GM18526 (cell line): ENCODE measurements around the gene IRGQ.

Source experiments
- POLR2A ChIP-seq: IDR thresholded peaks from 3 replicates; pipeline ENCODE4 v1.6.1; 2011; ENCODE audit not compliant: insufficient read length; ENCODE audit errors: extremely low read depth

Gene IRGQ, protein sequence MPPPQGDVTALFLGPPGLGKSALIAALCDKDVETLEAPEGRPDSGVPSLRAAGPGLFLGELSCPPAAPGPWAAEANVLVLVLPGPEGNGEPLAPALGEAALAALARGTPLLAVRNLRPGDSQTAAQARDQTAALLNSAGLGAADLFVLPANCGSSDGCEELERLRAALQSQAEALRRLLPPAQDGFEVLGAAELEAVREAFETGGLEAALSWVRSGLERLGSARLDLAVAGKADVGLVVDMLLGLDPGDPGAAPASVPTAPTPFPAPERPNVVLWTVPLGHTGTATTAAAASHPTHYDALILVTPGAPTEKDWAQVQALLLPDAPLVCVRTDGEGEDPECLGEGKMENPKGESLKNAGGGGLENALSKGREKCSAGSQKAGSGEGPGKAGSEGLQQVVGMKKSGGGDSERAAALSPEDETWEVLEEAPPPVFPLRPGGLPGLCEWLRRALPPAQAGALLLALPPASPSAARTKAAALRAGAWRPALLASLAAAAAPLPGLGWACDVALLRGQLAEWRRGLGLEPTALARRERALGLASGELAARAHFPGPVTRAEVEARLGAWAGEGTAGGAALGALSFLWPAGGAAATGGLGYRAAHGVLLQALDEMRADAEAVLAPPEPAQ

DNA sequence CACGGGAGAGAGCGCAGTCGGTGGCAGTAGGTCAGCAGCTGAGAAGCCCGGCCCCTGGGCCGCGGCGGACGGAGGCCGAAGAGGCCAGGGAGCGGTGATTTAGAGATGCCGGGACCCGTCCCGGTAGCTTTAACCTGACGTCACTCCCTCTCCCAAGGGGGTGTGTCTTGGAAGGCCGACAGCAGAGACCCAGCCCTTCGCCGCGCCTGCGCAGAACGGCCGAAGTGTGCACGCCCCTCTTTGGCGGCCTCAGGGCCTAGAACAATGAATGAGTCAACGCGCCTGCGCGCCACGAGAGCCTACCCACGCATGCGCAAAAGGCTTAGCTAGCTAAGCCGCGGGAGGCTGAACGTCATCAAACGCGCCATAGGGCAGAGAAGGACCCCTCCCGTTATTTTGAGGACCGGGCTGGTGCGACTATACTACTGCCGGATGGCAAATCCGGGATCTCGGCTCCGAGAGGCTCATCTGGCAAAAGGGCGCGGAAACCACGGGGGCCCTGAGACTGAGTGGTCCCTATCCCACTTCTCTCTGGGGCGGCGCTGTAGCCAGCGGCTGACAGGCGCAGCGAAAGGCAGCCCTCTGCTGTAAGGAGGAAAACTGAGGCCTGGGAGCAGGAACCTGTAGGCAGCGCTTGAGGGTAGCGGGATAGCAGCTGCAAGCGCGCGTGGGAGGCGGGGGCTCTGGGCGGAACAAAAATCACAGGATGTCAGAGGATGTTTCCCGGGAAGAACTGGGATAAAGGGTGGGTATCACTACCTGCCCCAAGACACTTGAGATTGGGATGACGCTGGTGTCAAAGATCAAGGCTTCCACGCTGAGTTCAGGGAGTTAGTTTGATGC, at the start of gene IRGQ, which contains the start of gene ZNF576:
IRGQ (minus strand) TSS at position 136 of the 843 bp plus-strand sequence. CDS start 796 bp downstream, outside the sequence.
ZNF576 (plus strand) TSS at position 597 of the 843 bp plus-strand sequence. CDS start 514 bp downstream, outside the sequence.
- TF ChIP-seq POLR2A, result peak; percentile 68

DNA sequence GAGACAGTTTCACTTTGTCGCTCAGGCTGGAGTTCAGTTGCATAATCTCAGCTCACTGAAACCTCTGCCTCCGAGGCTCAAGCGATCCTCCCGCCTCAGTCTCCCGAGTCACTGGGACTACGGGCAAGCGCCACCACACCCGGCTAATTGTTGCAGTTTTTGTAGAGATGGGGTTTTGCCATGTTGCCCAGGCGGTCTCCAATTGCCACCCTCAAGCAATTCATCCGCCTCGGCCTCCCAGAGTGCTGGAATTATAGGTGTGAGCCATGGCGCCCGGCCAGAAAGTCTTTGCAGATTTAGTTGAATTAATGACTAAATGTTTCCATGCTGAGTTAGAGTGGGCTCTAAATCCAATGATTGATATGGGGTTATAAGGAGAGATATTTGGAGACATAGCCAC, 48.2 kb upstream of the IRGQ start:
- TF ChIP-seq POLR2A, result no peak

DNA sequence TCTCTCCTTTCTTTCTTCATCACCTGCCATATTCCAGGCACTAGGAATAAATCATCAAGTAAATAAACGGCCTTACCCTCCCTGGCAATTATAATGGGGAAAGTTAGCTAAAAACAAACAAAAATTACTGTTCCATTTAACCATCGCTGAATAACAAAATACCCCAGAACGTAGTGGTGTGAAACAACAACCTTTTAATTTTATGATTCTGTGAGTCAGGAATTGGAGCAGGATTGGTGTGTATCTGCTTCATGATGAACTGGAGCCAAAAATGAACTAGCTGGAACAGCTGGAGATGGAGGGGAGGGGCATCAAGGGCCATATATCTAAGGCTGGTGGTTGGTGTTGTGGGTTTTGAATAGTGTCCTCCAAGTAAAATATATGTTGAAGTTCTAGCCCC, 47.4 kb upstream of the IRGQ start:
- TF ChIP-seq POLR2A, result no peak

DNA sequence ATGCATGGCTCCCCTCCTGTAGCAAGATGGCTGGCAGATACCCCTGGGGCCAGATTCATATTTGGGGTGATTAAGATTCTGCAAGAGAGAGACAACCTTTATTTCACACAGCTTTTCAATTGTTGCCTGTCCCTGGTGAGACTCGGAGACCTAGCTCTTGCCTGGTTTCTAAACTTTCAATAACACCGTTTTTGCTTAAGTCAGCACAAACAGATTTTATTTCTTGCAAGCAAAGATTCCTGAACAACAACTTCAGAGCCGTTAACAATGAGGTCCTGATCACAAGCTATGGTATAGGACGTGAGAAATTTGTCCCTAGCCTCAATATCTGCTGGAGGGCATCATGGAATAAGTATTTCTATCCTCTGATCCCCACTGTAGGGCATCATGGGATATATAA, 46.6 kb upstream of the IRGQ start:
- TF ChIP-seq POLR2A, result no peak

DNA sequence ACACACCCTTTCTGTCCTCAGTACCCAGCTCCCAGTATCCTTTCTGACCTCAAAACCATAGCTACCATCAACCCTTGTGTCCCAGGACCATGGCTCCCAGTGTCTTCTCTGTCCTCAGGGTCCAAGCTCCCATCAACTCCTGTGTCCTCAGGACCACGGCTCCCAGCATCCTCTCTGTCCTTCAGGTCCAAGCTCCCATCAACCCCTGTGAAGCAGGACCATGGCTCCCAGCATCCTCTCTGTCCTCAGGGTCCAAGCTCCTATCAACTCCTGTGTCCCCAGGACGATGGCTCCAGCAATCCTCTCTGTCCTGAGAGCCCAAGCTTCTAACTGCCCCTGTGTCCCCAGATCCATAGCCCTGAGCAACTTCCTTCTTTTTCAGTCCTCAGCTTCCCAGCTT, 45.4 kb upstream of the IRGQ start:
- TF ChIP-seq POLR2A, result no peak

DNA sequence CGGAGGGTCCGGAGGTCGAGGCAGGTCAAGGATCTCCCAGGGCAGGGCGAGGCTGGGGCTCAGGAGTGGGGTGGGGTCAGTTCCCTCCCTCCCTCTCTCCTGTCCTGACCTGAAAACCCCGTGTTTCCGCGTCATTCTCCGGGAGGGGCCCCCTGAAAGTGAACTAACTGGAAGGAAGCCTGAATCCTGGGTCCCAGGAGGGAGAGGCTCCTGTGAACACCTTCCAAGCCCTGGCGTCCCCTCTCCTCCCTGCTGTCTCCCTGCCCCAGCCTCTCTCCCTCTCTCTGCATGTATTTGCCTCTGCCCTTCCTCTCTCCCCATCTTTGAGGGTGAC, 44.5 kb upstream of the IRGQ start:
- TF ChIP-seq POLR2A, result no peak

DNA sequence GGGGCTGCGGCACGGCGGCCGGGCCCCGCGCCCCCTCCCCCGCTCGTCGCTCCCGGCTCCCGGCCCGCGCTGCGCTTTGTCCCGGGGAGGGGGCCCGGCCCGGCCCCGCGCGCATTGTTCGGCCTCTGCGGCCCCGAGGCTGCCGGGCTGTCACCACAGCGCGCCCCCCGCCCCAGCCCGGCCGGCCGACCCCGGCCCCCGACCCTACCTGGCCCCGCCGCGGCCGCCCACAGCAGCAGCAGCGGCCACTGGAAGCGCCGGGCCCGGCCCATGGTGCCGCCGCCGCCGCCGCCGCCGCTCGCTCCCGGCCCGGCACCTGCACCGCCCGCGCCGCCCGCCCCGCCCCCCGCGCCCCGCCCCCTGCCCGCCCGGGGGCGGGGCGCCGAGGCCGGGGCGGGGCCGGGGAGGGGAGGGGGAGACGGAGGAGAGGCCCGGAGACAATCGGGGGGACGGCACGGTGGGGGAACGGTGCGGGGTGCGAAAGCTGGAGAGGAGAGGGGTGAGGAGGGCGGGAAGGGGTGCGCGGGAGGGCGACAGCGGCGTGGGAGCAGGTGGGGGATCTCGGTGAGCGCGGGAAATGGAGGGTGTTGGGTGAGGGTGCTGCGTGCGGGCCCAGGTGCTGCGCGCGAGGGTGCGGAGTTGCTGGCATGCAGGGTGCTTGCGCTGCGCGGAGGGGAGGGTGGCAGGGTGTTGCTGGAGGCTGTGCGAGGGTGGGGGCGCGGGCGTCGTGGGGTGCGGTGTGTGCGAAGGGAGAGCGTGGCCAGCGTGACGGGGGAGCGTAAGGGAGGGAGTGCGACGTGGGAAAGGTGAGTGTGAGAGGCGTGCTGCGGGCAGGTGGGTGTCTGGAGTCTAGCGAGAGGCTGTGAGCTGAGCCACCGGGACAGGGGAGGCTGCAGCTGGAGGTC, 43.8 kb upstream of the IRGQ start, which contains the start of gene CADM4:
CADM4 (minus strand) TSS at position 332 of the 905 bp plus-strand sequence; CDS start at position 272, 60 bp downstream.
- TF ChIP-seq POLR2A, result no peak

DNA sequence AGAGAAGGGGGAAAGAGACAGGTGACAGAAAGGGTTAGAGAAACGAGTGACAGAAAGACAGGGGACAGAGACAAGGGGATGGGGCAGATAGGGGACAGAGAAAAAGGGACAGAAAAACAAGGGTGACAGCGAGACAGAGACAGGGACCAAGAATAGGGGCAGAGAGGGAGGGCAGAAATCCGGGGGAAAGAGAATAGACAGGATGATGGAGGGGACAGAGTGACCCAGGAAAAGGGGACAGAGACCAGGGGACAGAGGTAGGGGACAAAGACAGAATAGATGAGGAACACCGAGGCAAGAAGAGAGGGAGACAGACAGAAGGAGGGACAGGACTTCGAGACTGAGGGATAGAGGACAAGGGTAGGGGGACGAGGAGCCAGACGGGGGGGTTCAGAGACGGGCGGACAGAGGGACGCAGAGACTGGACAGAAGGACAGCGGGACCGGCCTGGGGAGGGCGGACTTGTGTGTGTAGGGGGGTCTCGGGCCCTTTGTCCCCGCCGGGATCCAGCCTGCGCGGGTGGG, 43.1 kb upstream of the IRGQ start:
- no peak for TF ChIP-seq POLR2A

DNA sequence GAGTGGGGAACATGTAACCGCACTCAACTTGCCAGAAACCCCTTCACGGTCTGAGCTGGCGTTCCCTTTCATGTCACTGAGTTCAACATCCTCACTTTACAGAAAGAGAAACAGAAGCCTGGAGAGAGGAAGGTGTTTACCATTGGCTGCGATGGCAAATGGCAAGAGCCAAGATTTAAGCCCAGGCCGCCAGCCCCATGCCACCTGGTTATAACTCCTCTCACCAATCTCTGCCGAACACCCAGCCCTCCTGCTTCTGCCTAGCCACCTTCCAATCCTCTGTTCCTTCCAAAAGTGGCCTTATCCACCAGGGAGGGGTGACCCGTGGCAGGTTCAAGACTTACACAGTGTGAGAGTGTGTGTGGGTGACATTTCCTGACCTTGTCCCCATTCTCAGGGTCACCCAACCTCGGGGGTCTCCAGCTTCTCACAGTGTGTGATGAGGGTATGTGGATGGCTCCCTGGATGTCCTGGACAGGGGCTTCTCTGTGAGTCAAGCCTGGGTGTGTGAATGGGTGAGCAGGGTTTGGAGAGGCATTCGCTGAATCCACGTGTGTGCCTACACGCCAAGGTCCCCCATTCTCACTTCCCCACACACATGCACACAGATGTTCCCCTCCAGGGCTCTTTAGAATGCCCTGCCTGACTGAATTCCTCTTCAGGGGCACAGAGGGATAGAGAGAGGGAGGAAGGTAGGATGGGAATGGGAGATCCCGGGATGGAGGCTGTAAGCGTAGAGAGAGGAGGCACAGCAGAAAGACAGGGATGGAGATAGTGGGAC, 42.5 kb upstream of the IRGQ start:
- TF ChIP-seq POLR2A, result no peak

DNA sequence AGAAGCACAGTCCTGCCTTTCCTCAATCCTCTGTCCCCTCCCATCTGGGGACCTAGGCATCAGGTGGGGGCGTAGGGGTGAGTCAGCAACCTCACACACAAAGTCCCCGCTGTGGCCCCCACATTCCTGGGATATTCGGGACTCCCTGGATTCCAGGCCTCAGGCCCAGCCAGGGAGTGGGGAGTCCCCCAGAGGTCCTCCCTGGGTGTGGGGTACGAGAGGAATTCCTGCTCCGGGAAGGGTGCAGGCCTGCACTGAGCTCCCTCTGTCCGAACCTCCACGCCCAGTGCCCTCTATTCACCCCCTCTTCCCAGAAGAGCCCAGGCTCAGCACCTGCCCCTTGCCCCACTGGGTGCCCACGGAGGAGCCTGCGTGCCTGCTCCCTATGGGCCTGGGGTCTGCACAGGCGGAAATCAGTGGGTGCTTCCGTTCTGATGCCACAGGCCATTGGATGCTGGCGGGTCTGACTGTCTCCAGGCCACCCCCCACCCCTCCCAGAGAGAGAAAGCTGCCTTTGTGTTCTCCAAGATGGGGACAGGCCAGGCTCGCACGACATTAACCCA, 40.3 kb upstream of the IRGQ start:
- no peak for TF ChIP-seq POLR2A

DNA sequence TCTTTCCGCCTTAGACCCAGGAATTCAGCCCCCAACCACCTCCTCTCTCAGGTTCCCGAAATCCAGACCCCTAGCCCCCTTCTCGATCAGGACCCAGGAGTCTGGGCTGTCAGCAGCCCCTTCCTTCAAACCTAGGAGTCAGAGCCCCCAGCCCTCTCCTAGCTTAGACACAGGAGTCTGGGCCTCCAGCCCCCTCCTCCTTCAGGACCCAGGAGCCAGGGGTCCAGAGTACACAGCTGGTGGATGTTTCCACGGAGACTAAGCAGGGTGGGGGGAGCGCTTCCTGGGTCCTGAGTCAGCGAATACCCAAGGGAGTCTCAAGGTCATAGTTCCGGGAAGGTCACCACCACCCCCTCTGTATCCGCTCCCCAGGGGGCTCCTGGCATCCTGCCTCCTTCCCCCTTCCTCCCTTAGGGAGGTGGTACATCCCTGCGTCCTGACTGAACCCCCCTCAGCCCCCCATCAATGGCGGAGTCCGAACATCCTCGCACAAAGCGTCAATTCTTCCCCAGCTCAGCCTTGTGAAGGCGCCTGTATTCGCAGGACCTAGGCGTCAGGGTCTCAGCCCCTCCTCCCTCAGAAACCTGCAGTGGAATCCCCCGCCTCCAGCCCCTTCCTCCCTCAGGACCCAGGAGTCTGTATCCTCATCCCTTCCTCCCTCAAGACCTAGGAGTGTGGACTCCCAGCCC, 39.1 kb upstream of the IRGQ start:
- TF ChIP-seq POLR2A, result no peak

DNA sequence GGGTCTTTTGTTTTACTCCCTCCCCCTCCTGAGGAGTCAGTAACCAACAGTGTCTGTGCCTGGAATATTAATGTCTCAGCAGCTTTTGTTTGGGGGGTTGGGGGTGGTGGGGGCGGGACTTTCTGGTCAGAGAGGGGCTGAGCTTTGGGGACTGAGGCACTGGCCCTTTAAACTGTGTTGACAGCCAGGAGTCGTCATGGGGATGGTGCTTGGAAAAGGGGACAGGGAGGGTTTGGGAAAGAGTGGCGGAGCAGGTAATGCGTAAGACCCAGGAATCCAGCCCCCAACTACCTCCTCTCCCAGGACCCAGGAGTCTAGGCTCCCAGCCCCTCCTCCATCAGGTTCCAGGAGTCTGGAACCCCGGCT, 38.6 kb upstream of the IRGQ start:
- TF ChIP-seq POLR2A, result no peak

DNA sequence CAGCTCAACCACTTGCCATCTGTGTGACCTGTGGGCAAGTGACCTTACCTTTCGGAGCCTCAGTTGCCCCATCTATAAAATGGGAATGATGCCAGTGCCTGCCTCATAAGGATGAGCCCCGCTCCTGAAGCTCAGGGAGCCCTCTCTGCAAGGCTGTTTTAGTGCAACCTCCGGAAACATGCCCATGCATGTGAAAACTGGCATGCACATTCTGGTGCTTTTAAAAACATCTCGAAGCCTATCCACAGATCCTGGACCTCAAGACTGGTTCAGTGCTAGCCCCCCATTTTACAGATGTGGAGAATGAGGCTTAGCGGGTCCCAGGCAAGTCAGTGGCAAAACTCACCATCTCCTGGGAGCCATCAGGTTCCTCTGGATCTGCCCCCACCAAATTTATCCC, 38.1 kb upstream of the IRGQ start:
- no peak for TF ChIP-seq POLR2A

DNA sequence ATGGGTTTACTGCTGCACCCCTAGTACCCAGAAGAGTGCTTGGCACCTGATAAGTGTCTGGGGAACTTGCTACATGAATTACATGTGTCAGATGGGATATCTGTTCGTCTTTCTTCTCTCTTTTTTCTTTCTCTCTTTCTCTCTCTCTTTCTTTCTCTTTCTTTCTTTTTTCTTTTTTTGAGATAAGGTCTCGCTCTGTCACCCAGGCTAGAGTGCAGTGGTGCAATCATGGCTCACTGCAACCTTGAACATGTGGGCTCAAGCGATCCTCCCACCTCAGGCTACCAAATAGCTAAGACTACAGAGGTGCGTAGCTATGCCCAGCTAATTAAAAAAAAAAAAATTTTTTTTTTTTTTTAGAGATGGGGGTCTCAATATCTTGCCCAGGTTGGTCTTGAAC, 37.6 kb upstream of the IRGQ start:
- TF ChIP-seq POLR2A, result no peak
